ENCODE measurements around the gene PDE7B.
"Not testable (repeated sequence)": the region's sequence is repeated elsewhere in the genome, so short reads cannot be mapped to it uniquely, and the experiment has no call there.

PDE7B gene

DNA sequence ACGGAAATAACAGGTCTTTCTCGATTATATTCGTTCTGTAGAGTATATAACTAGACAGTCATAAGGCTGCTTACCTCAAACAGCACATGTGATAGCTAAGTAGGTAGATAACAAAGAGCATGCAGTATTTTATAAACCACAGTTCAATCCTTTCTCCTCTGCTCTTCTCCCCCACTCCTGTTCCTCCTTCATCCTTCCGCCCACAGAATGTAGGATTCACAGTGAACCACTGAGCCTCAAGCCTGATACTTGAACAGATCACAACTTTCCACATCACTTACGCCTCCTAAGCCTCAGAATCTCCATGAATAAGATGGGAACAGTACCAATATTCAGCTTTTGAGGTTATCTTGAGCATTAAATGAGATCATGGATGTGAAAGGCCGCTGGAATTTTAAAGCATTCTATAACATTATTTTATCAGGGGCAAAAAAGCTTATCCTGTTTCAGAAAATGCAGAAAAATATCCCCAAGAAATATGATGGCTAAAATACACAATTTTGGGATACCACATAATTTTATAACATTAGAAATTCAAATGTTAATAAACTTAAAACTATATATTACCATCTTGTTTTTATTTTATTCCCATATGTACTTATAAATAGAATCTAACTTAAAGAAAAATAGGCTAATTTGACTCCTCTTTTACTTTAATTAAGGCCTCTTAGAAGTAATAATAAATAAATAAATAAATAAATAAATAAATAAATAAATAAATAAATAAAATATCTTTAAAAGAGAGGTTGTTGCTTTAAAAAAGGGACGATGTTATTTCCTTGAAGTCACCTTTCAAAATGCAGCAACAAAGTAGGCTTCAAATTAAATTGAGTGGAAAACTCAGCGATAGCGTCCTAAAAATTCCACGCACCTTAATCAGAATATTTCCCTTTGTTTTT, 365.3 kb downstream of the PDE7B start:
- no peak for DNase-seq (ENCODE audit: low spot score)
- no peak overlapping the region for H3K27ac ChIP-seq
- no peak overlapping the region for H3K4me3 ChIP-seq
- TF ChIP-seq, protein P1, sequence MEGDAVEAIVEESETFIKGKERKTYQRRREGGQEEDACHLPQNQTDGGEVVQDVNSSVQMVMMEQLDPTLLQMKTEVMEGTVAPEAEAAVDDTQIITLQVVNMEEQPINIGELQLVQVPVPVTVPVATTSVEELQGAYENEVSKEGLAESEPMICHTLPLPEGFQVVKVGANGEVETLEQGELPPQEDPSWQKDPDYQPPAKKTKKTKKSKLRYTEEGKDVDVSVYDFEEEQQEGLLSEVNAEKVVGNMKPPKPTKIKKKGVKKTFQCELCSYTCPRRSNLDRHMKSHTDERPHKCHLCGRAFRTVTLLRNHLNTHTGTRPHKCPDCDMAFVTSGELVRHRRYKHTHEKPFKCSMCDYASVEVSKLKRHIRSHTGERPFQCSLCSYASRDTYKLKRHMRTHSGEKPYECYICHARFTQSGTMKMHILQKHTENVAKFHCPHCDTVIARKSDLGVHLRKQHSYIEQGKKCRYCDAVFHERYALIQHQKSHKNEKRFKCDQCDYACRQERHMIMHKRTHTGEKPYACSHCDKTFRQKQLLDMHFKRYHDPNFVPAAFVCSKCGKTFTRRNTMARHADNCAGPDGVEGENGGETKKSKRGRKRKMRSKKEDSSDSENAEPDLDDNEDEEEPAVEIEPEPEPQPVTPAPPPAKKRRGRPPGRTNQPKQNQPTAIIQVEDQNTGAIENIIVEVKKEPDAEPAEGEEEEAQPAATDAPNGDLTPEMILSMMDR (IDR thresholded peaks at IDR 0.05): no peak

DNA sequence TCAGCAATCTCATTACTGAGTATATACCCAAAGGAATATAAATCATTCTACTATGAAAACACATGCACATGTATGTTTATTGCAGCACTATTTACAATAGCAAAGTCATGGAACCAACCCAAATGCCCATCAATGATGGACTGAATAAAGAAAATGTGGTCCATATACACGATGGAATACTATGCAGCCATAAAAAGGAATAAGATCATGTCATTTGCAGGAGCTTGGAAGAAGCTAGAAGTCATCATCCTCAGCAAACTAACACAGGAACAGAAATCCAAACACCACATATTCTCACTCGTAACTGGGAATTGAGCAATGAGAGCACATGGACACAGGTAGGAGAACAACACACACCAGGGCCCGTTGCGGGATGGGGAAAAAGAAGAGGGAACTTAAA, 373.5 kb downstream of the PDE7B start:
- not testable (repeated sequence) for DNase-seq (ENCODE audit: low spot score); H3K4me3 ChIP-seq; H3K27ac ChIP-seq

DNA sequence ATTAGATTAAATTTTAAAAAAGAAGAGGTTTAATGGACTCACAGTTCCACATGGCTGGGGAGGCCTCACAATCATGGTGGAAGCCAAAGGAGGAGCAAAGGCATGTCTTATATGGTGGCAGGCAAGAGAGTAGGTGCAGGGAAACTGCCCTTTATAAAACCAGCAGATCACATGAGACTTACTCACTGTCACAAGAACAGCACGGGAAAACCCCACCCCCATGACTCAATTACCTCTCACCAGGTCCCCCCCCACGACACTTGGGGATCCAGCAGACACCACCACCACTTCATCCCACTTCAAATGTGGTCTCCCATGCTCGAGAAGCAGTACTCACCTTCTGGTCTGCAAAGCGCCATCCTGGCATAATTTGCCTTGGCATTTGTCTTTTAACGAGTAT, 374.0 kb downstream of the PDE7B start:
- no peak for DNase-seq (ENCODE audit: low spot score)
- H3K4me3 ChIP-seq: no peak overlapping the region
- H3K27ac ChIP-seq: no peak overlapping the region
- TF ChIP-seq, protein P1 (IDR thresholded peaks at IDR 0.05): no peak

DNA sequence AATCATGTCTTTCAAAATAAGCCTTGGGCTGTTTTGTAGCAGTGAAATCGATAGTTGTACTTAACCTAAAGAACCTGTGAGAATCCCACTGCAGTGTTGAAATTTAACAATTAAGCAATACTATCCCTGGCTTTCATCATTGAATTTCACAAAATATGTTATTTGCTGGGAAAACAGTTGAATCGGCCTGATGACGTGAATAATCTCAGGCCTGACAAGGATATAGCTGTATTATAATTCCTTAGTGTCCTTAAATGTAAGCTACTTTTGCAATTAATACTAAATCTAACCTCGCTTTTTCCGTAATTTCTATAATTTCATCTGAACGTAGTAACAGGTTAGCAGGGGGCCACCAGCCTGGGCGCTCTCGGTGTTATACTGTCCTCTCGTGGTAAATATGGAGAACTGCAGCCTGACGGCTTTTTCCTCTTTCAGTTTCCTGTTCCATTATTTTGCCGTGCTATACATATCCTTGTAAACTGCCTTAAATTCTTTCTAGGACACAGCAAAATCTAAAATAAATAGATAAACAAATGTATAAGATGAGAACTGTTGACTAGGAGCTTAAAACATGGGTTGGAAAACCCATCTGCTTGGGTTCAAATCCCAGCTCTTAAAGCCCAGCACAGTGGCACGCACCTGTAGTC, 374.6 kb downstream of the PDE7B start:
- TF ChIP-seq, protein P1 (IDR thresholded peaks at IDR 0.05): peak; percentile 100
- no peak overlapping the region for H3K27ac ChIP-seq
- DNase-seq (ENCODE audit: low spot score): no peak

DNA sequence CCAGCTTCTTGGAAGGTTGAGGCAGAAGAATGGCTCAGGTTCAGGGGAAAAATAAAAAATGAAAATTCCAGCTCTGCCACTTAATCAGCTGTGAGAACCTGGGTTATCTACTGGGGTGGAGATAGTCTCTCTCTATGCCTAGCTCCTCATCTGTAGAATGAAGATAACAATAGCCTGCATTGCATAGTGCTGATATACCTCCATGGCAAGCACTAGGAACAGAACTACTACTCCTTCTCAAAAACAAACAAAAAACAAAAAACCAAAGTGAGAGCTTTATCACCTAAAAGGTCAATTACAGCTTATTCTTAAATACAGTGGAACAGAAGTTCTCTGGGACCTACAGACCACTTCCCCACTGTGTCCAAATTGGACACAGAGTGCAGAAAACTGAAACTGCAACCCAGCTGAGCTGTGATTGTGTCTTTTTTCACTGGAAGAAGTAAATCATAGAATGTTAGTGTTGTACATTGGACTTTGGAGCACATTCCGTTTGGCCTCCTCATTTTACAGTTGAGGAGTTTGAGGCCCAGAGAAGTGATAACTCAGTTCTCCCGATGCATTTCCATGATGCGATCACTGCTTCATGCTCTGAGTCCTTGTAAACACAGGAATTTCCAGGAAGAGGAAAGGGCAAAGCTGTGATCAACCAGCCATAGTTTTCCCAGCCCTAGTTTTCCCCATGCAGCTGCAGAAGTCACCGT, 375.3 kb downstream of the PDE7B start:
- no peak for DNase-seq (ENCODE audit: low spot score)
- Histone ChIP-seq H3K27ac (no peak overlapping the region), H3K4me3 (peak overlapping the region; percentile 36)
- TF ChIP-seq, protein P1 (IDR thresholded peaks at IDR 0.05): no peak

More for the DNA sequence above, 374.6 kb downstream of the PDE7B start:
- H3K4me3 ChIP-seq: peak overlapping the region; percentile 36

DNA sequence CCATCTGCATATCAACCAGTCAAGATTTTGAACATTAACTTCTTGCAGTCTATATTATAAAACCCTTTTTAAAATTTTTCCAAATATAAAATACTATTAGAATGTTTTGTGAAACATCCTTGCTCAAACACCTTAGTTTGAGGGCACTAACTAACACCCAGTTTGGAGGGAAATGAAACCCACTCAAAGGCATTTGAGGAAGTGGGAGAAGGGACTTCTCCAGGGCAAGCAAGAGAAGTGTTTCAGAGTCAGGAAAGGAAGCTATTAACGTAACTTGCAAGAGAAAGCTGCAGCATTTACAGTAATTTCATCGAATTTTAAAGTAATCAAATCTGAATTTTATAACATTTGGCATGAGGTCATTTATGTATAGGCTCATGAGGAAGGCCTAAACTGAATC, 377.3 kb downstream of the PDE7B start:
- H3K27ac ChIP-seq: no peak overlapping the region
- TF ChIP-seq, protein P1 (IDR thresholded peaks at IDR 0.05): no peak
- H3K4me3 ChIP-seq: no peak overlapping the region
- no peak for DNase-seq (ENCODE audit: low spot score)

DNA sequence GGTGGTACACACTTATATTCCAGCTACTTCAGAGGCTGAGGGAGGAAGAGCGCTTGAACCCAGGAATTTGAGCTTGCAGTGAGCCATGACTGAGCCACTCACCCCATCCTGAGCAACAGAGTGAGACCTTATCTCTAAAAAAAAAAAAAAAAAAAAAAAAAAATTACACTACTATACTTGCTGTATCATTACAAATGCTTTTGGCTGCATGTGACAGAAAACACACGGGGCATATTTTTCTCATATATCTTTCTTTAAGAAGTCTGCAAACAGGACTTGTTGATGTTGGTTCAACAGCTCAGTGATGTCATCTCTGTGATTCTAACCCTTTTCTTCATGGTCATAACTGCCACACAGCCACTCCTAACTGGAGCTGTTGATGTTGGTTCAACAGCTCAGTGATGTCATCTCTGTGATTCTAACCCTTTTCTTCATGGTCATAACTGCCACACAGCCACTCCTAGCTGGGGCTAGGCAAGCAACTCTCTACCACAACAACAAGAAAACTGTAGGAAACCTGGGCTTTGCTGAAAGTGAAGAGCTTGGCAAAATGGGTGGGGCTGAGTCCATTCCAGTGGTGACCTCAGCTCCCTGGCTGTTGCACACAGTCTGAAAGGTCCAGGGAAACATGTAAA, 378.8 kb downstream of the PDE7B start:
- no peak for DNase-seq (ENCODE audit: low spot score)
- TF ChIP-seq, protein P1 (IDR thresholded peaks at IDR 0.05): no peak
- Histone ChIP-seq H3K4me3 (no peak overlapping the region), H3K27ac (no peak overlapping the region)
